A172 (cell line): ENCODE data around the gene NDUFB10. TPM values are rescaled to one million over a fixed set of nuclear protein-coding genes. Genes with fewer than 3 reads are reported as not detected.
"Not testable (repeated sequence)": the region's sequence is repeated elsewhere in the genome, so short reads cannot be mapped to it uniquely, and the experiment has no call there.

ENCODE experiments used
- DNase-seq: peaks from one replicate; pipeline ENCODE4 v3.0.0-alpha.2; 2015; ENCODE audit warnings: low spot score
- total RNA-seq: library from RNA; depleted of rRNA; stranded (reverse); fragments of >200 nt; shearing (Covaris generic); gene quantifications from 2 replicates; pipeline ENCODE4 v1.2.3, GENCODE V29; 2014

Gene NDUFB10
- total RNA-seq, 1 experiment from 2014 or later, result 367 TPM

- DNase-seq, result no peak
Measured at GRCh38 chr16:1946495-1947368, 12.6 kb upstream of the NDUFB10 start.

- DNase-seq, result no peak
Measured at GRCh38 chr16:1947369-1947670, 12.0 kb upstream of the NDUFB10 start.

- no peak for DNase-seq
Measured at GRCh38 chr16:1949507-1949906, 9.8 kb upstream of the NDUFB10 start.

- no peak for DNase-seq
Measured at GRCh38 chr16:1950047-1950446, 9.3 kb upstream of the NDUFB10 start.

- DNase-seq, result no peak
Measured at GRCh38 chr16:1950559-1950958, 8.8 kb upstream of the NDUFB10 start.

GRCh38 chr16:1953734-1954133, 5.6 kb upstream of the NDUFB10 start:
- no peak for DNase-seq

GRCh38 chr16:1957434-1958142, 1.8 kb upstream of the NDUFB10 start:
- DNase-seq, result not testable (repeated sequence)

- not testable (repeated sequence) for DNase-seq
Measured at GRCh38 chr16:1958143-1958491, 1.2 kb upstream of the NDUFB10 start.

- DNase-seq, result no peak
Measured at GRCh38 chr16:1958715-1959268, 546 bp upstream of the NDUFB10 start.

- DNase-seq, result no peak
Measured at GRCh38 chr16:1960665-1961630, 1.6 kb downstream of the NDUFB10 start.

- DNase-seq, result no peak
Measured at GRCh38 chr16:1961651-1962067, 2.3 kb downstream of the NDUFB10 start.

- not testable (repeated sequence) for DNase-seq
Measured at GRCh38 chr16:1962161-1963153, 3.1 kb downstream of the NDUFB10 start.

- no peak for DNase-seq
Measured at GRCh38 chr16:1963806-1964505, 4.6 kb downstream of the NDUFB10 start.

GRCh38 chr16:1964506-1965395, 5.4 kb downstream of the NDUFB10 start, which contains the start of gene RPS2:
TSS of gene RPS2 (minus strand) at chr16:1964826. CDS start at chr16:1964625, 201 bp downstream.
- peak; percentile 99 for DNase-seq

GRCh38 chr16:1965396-1966001, 6.2 kb downstream of the NDUFB10 start:
- no peak for DNase-seq

- DNase-seq, result no peak
Measured at GRCh38 chr16:1966460-1966859, 7.1 kb downstream of the NDUFB10 start, which contains the start of gene RNF151. TSS of gene RNF151 (plus strand) at chr16:1966856. CDS start at chr16:1966882, 26 bp downstream.

- no peak for DNase-seq
Measured at GRCh38 chr16:1968146-1968953, 9.0 kb downstream of the NDUFB10 start.
